ENCODE data around the gene SKI.

SKI gene

DNA sequence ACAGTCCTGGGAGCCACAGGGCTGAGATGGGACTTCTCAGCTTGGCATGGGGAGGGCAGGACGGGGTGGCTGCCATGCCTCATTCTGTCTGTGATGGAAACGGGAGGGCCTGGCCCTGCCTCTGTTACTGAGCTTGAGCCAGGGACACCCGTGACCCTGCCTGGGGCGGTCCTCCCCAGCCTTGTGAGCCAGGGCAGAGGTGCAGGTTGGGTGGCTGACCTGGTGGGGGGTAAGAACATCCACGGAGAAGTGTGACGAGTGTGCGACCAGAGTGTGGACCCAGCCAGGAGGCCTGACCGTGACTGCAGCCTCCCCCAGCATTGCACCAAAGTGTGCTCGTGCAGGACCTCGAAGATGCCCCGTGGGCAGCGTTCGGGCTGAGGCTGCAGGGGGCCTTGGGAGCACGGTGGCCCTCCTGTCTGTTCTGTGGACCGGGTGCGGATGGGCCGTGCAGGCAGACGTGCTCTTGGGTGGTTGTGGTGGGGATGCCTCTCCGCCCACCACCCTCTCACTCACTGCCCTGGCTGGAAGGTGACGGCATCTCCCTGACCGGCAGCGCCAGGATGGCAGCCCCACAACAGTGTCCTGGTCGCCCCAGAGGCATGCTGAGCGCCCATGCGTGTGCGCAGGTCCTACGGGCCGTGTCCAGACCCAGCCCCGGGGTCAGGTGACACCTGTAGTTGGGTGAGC lies 45.4 kb downstream of the SKI start:
- Histone ChIP-seq H3K9me3 (ENCODE audit: insufficient read depth, low read length) (no peaks in the 10 kb centered on the region), H2AFZ (ENCODE audit: low read depth, low read length) (no peak overlapping the region), H3K27ac (ENCODE audit: low read length) (no peak overlapping the region), H3K4me2 (ENCODE audit: low read length) (no peak overlapping the region), H3K4me3 (ENCODE audit: low read length) (no peak overlapping the region), H3K4me1 (ENCODE audit: low read length) (no peaks in the 10 kb centered on the region), H3K9ac (ENCODE audit: low read length) (no peak overlapping the region), H4K20me1 (ENCODE audit: insufficient read depth, low read length) (peaks cover 58% of the 10 kb centered on the region), H3K27me3 (ENCODE audit: low read depth, low read length) (no peaks in the 10 kb centered on the region), H3K79me2 (ENCODE audit: low read length) (peaks cover 82% of the 10 kb centered on the region), H3K36me3 (replicated peaks; ENCODE audit: low read depth, low read length) (peaks cover 5% of the 10 kb centered on the region)
- no peak for TF ChIP-seq EZH2phosphoT487 (IDR thresholded peaks at IDR 0.05; ENCODE audit: low read depth)
- TF ChIP-seq, protein P1, sequence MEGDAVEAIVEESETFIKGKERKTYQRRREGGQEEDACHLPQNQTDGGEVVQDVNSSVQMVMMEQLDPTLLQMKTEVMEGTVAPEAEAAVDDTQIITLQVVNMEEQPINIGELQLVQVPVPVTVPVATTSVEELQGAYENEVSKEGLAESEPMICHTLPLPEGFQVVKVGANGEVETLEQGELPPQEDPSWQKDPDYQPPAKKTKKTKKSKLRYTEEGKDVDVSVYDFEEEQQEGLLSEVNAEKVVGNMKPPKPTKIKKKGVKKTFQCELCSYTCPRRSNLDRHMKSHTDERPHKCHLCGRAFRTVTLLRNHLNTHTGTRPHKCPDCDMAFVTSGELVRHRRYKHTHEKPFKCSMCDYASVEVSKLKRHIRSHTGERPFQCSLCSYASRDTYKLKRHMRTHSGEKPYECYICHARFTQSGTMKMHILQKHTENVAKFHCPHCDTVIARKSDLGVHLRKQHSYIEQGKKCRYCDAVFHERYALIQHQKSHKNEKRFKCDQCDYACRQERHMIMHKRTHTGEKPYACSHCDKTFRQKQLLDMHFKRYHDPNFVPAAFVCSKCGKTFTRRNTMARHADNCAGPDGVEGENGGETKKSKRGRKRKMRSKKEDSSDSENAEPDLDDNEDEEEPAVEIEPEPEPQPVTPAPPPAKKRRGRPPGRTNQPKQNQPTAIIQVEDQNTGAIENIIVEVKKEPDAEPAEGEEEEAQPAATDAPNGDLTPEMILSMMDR (IDR thresholded peaks at IDR 0.05; ENCODE audit: low read depth, low read length), result no peak

DNA sequence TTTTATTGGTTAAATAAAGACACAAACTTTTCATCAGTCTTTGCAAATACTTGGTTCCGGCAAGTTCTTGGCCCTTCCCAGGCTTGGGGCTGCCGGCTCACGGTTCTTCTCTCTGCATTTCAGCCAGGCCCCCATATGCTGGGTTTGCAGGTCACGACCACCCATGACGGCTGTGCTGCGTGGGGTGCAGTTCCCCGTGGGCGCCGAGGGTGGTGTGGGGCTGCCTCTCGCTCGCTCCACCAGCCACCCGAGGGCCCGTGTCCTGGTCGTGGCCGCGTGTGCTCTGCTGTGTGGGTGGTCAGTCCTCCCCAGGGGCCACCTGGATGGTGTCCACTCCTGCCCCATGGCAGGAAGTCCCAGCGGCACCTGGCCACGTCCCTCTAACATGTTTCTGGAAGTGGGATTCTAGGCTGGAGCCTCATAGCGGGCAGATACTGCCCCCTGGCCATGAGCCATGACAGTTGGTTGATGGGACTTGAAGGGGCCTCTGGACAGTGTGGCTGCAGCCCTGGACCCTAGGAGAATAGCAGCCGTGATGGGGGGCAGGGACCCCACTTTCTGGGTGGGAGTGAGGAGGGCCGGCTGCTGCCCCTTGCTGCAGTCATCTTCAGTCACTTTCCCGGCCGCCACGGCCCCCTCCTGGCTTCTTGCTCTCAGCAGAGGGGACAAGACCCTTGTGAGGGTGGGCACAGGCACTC lies 46.3 kb downstream of the SKI start:
- H3K4me2 ChIP-seq (ENCODE audit: low read length), result no peak overlapping the region
- no peak overlapping the region for H2AFZ ChIP-seq (ENCODE audit: low read depth, low read length)
- H3K9me3 ChIP-seq (ENCODE audit: insufficient read depth, low read length), result no peaks in the 10 kb centered on the region
- peaks cover 54% of the 10 kb centered on the region for H4K20me1 ChIP-seq (ENCODE audit: insufficient read depth, low read length)
- TF ChIP-seq EZH2phosphoT487 (IDR thresholded peaks at IDR 0.05; ENCODE audit: low read depth), result no peak
- TF ChIP-seq, protein P1 (IDR thresholded peaks at IDR 0.05; ENCODE audit: low read depth, low read length), result no peak
- H3K9ac ChIP-seq (ENCODE audit: low read length), result no peak overlapping the region
- no peaks in the 10 kb centered on the region for H3K27me3 ChIP-seq (ENCODE audit: low read depth, low read length)
- no peak overlapping the region for H3K27ac ChIP-seq (ENCODE audit: low read length)
- H3K79me2 ChIP-seq (ENCODE audit: low read length), result peaks cover 75% of the 10 kb centered on the region
- no peak overlapping the region for H3K4me3 ChIP-seq (ENCODE audit: low read length)
- peaks cover 5% of the 10 kb centered on the region for H3K36me3 ChIP-seq (replicated peaks; ENCODE audit: low read depth, low read length)
- no peaks in the 10 kb centered on the region for H3K4me1 ChIP-seq (ENCODE audit: low read length)

DNA sequence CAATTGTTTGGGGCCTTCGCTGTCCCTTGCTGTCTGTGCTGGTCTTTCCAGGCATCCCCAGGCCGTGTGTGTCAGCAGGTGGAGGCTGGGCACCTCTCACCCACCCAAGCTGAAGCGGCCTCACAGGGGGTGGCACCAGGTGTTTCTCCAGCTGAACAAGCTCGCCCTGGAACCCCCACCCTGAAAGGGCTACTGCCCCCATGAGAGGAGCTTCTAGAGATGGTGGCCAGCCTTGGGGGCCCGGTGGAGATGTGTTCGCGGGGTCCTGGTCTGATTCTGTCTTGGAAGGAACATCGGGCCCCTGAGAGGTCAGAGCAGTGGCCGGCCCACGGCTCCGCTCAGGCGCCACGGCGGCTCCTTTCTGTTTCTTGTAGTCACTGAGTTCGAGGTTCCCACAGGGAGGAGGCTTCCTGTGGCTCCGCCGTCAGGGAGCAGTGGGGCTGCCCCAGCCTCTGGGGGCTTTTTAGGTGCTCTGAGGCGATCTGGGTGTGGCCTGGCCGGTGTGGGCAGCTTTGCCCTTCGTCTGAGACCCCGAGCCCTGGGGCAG lies 46.9 kb downstream of the SKI start:
- Histone ChIP-seq H3K27ac (ENCODE audit: low read length) (no peak overlapping the region), H3K4me2 (ENCODE audit: low read length) (no peak overlapping the region), H3K79me2 (ENCODE audit: low read length) (peaks cover 71% of the 10 kb centered on the region), H2AFZ (ENCODE audit: low read depth, low read length) (no peak overlapping the region), H3K9me3 (ENCODE audit: insufficient read depth, low read length) (no peaks in the 10 kb centered on the region), H4K20me1 (ENCODE audit: insufficient read depth, low read length) (peaks cover 51% of the 10 kb centered on the region), H3K4me3 (ENCODE audit: low read length) (no peak overlapping the region), H3K27me3 (ENCODE audit: low read depth, low read length) (no peaks in the 10 kb centered on the region), H3K4me1 (ENCODE audit: low read length) (no peaks in the 10 kb centered on the region), H3K9ac (ENCODE audit: low read length) (no peak overlapping the region), H3K36me3 (replicated peaks; ENCODE audit: low read depth, low read length) (peaks cover 5% of the 10 kb centered on the region)
- TF ChIP-seq, protein P1 (IDR thresholded peaks at IDR 0.05; ENCODE audit: low read depth, low read length), result no peak
- no peak for TF ChIP-seq EZH2phosphoT487 (IDR thresholded peaks at IDR 0.05; ENCODE audit: low read depth)

DNA sequence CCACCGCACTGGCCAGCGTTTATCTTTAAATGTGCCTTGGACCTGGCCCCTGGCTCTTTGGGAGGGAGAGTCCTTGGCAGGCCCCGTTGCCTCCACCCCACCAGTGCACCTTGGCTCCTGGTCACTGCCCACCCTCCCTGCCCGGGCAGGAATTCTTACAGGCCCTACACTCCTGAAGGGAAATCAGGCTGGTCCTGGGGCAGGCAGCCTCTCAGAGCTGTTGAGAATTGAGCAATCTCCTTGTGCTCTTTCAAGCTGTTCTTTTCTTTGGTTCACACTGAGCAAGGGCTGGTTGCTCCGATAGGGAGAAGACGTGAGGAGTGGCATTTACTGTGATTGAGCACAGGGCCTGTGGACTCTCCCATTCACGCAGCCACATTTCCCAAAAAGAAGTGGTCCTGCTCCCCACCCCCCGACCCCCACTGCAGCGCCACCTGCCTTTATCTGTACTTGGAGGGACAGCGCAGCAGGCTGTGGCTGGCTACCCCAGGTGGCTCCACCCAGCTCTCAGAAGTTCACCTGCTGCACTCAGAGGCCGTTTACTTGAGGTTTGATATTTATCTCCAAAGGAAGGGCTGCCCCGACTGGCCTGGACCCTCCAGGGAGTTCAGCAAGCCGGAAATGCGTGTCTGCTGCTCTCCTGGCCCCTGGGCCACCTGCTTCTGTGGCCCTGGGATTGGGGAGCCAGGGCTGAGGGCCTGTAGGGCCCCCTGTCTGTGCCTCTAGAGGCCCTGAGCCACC lies 47.8 kb downstream of the SKI start:
- H3K9ac ChIP-seq (ENCODE audit: low read length), result no peak overlapping the region
- H3K27ac ChIP-seq (ENCODE audit: low read length), result no peak overlapping the region
- H3K27me3 ChIP-seq (ENCODE audit: low read depth, low read length), result no peaks in the 10 kb centered on the region
- no peak overlapping the region for H3K4me3 ChIP-seq (ENCODE audit: low read length)
- peaks cover 44% of the 10 kb centered on the region for H4K20me1 ChIP-seq (ENCODE audit: insufficient read depth, low read length)
- peaks cover 62% of the 10 kb centered on the region for H3K79me2 ChIP-seq (ENCODE audit: low read length)
- H3K4me2 ChIP-seq (ENCODE audit: low read length), result no peak overlapping the region
- no peak overlapping the region for H2AFZ ChIP-seq (ENCODE audit: low read depth, low read length)
- peaks cover 5% of the 10 kb centered on the region for H3K36me3 ChIP-seq (replicated peaks; ENCODE audit: low read depth, low read length)
- H3K9me3 ChIP-seq (ENCODE audit: insufficient read depth, low read length), result no peaks in the 10 kb centered on the region
- no peaks in the 10 kb centered on the region for H3K4me1 ChIP-seq (ENCODE audit: low read length)
- TF ChIP-seq, protein P1 (IDR thresholded peaks at IDR 0.05; ENCODE audit: low read depth, low read length), result no peak
- TF ChIP-seq EZH2phosphoT487 (IDR thresholded peaks at IDR 0.05; ENCODE audit: low read depth), result no peak

Data from OCI-LY3 (cell line).